DND-41 (cell line): Measurements from ENCODE around the gene MYLK.
"Not testable (repeated sequence)": the region's sequence is repeated elsewhere in the genome, so short reads cannot be mapped to it uniquely, and the experiment has no call there.

Experiments used
- ATAC-seq: fragments of 200-7000 bp; cut with Tn5 transposase; 3 replicates; pipeline ENCODE4 v1.9.1; 2021; ENCODE audit warnings: low read depth; ENCODE audit not compliant: insufficient read depth
- DNase-seq: peaks from one replicate; pipeline ENCODE4 v3.0.0-alpha.2; 2020
- H2AFZ ChIP-seq: 2 replicates; pipeline ENCODE4 v1.6.0; 2012; ENCODE audit warnings: low read depth, low read length
- H3K27ac ChIP-seq: 2 replicates; pipeline ENCODE4 v1.5.1; 2012; ENCODE audit warnings: low read length, inconsistent platforms
- H3K27me3 ChIP-seq: fragments of 200-600 bp; sonication (generic); 2 replicates; pipeline ENCODE4 v1.6.0; 2012; ENCODE audit warnings: low read length, mild to moderate bottlenecking, inconsistent platforms; ENCODE audit not compliant: insufficient read depth, poor library complexity
- H3K36me3 ChIP-seq: 2 replicates; pipeline ENCODE4 v1.5.1; 2012; ENCODE audit warnings: low read length, inconsistent platforms; ENCODE audit not compliant: insufficient read depth
- H3K4me1 ChIP-seq: 2 replicates; pipeline ENCODE4 v1.5.1; 2012; ENCODE audit warnings: mild to moderate bottlenecking, low read length; ENCODE audit not compliant: insufficient read depth
- H3K4me2 ChIP-seq: 2 replicates; pipeline ENCODE4 v1.6.0; 2012; ENCODE audit warnings: mild to moderate bottlenecking, moderate library complexity, low read length, inconsistent platforms; ENCODE audit not compliant: insufficient read depth
- H3K4me3 ChIP-seq, 2 experiments: fragments of 200-600 bp in 1 of 2; shearing (Covaris generic) in 1 of 2; 2 replicates each; pipeline ENCODE4 v1.5.1; 2012 to 2016; ENCODE audit warnings: inconsistent platforms in 2 of 2, low read length in 2 of 2, mild to moderate bottlenecking in 2 of 2, low read depth in 1 of 2, moderate library complexity in 1 of 2
- H3K79me2 ChIP-seq: 2 replicates; pipeline ENCODE4 v1.6.0; 2012; ENCODE audit warnings: low read length, inconsistent platforms; ENCODE audit not compliant: insufficient read depth
- H3K9ac ChIP-seq: 2 replicates; pipeline ENCODE4 v1.6.0; 2012; ENCODE audit warnings: low read depth, mild to moderate bottlenecking, inconsistent platforms, low read length, moderate library complexity
- H3K9me3 ChIP-seq: 2 replicates; pipeline ENCODE4 v1.5.1; 2012; ENCODE audit warnings: low read length, moderate library complexity, mild to moderate bottlenecking, inconsistent platforms; ENCODE audit not compliant: insufficient read depth, severe bottlenecking
- H4K20me1 ChIP-seq: 2 replicates; pipeline ENCODE4 v1.6.0; 2012; ENCODE audit warnings: low read length; ENCODE audit not compliant: insufficient read depth
- EZH2 ChIP-seq: IDR thresholded peaks from 3 replicates; pipeline ENCODE4 v1.6.1; 2012; ENCODE audit warnings: borderline replicate concordance, low read depth, mild to moderate bottlenecking, moderate library complexity, low read length, inconsistent platforms; ENCODE audit not compliant: severe bottlenecking
- TF ChIP-seq, protein P1 (sequence below): IDR thresholded peaks from 2 replicates; pipeline ENCODE4 v1.5.1; 2012; ENCODE audit warnings: borderline replicate concordance, low read length, moderate library complexity, mild to moderate bottlenecking; ENCODE audit not compliant: poor library complexity, severe bottlenecking; ENCODE audit errors: extremely low read depth

The MYLK gene

DNA sequence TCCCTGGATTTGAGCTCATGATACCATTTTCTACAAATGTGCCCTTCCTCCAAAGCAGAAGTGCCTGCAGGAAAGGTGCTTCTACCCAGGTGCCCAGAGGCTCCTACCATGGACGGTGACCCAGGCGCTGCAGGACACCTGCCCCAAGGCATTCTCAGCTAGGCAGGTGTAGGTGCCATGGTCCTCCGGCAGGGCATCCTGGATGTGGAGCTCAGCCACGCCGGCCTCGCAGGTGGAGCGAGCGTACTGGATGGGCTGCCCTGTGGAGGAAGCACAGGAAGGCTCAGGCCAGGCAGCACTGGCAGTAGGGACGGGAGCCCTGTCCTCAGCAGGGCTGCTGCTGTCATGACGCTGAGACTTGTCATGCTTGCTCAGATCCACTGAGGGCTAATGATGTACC lies 162.1 kb downstream of the MYLK start:
- no peak overlapping the region for H3K27ac ChIP-seq
- H4K20me1 ChIP-seq = no peaks in the 10 kb centered on the region
- no peak overlapping the region for H3K9ac ChIP-seq
- DNase-seq = no peak
- no peak overlapping the region for H3K4me2 ChIP-seq
- peaks cover 2% of the 10 kb centered on the region; the same call in 1 of the 2 replicates for H3K4me1 ChIP-seq
- no peak overlapping the region for H3K4me3 ChIP-seq
- no peaks in the 10 kb centered on the region for H3K9me3 ChIP-seq
- H3K79me2 ChIP-seq = no peaks in the 10 kb centered on the region
- no peaks in the 10 kb centered on the region for H3K27me3 ChIP-seq
- no peak for TF ChIP-seq EZH2
- TF ChIP-seq, protein P1, sequence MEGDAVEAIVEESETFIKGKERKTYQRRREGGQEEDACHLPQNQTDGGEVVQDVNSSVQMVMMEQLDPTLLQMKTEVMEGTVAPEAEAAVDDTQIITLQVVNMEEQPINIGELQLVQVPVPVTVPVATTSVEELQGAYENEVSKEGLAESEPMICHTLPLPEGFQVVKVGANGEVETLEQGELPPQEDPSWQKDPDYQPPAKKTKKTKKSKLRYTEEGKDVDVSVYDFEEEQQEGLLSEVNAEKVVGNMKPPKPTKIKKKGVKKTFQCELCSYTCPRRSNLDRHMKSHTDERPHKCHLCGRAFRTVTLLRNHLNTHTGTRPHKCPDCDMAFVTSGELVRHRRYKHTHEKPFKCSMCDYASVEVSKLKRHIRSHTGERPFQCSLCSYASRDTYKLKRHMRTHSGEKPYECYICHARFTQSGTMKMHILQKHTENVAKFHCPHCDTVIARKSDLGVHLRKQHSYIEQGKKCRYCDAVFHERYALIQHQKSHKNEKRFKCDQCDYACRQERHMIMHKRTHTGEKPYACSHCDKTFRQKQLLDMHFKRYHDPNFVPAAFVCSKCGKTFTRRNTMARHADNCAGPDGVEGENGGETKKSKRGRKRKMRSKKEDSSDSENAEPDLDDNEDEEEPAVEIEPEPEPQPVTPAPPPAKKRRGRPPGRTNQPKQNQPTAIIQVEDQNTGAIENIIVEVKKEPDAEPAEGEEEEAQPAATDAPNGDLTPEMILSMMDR = no peak
- H3K36me3 ChIP-seq = no peaks in the 10 kb centered on the region
- no peak for ATAC-seq
- no peak overlapping the region for H2AFZ ChIP-seq

DNA sequence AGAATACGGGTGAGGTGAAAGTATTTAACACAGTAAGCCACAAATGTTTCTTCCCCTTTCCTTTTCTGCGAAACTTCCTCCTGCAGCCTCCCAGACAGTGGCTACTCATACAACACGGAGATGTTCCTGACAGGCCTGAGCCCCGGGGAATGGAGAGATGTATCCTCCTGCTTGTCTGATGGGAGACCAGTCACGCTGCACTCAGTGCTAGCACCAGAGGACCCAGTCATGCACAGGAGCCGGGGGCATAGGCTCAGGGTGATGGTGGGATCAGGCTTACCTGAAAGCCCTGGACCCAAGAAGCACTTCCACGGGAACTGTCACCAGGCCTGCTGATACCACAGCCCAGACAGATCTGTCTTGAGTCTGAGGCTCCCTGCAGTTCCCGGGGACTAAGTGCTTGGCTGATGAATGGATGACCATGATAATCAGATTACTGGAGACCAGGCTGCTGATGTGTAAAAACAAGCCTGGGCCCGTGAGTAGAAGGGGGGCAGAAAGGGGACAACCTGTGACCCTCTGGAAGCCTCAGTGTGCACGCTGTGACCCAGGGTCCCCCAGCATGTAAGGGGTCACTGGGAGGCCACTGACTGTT lies 162.9 kb downstream of the MYLK start:
- not testable (repeated sequence) for H3K79me2 ChIP-seq, H3K9ac ChIP-seq, H3K36me3 ChIP-seq, H4K20me1 ChIP-seq, H2AFZ ChIP-seq, H3K27ac ChIP-seq, H3K27me3 ChIP-seq, H3K4me2 ChIP-seq, H3K9me3 ChIP-seq, DNase-seq, H3K4me1 ChIP-seq, H3K4me3 ChIP-seq, ATAC-seq

DNA sequence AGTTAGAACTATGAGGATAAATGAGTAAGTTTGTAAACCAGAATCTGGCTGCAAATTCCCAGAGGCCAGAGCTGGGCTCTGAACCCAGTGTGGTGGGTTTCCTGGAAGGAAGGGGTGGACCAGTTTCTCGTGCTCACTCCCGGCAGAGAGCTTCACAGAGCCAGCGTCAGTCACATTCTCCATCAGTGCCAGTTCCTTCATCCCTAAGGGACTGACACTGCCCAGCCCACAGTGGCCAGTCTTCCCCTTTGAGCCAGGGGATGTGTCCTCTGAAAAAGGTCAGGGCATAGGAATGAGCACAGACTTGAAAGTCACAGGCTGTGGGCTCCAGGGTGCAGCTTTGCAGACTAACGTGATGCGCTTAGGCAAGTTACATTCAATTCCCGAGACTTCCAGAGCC lies 163.5 kb downstream of the MYLK start:
- no peaks in the 10 kb centered on the region for H3K9me3 ChIP-seq
- H3K27me3 ChIP-seq = peaks cover 8% of the 10 kb centered on the region
- no peak overlapping the region for H2AFZ ChIP-seq
- DNase-seq = no peak
- H3K4me2 ChIP-seq = no peak overlapping the region
- H3K9ac ChIP-seq = no peak overlapping the region
- H3K36me3 ChIP-seq = no peaks in the 10 kb centered on the region
- TF ChIP-seq, protein P1 = no peak
- no peak for TF ChIP-seq EZH2
- no peak overlapping the region for H3K4me3 ChIP-seq
- no peaks in the 10 kb centered on the region for H3K79me2 ChIP-seq
- H4K20me1 ChIP-seq = no peaks in the 10 kb centered on the region
- H3K4me1 ChIP-seq = peaks cover 2% of the 10 kb centered on the region; the same call in 1 of the 2 replicates
- H3K27ac ChIP-seq = no peak overlapping the region
- ATAC-seq = no peak

DNA sequence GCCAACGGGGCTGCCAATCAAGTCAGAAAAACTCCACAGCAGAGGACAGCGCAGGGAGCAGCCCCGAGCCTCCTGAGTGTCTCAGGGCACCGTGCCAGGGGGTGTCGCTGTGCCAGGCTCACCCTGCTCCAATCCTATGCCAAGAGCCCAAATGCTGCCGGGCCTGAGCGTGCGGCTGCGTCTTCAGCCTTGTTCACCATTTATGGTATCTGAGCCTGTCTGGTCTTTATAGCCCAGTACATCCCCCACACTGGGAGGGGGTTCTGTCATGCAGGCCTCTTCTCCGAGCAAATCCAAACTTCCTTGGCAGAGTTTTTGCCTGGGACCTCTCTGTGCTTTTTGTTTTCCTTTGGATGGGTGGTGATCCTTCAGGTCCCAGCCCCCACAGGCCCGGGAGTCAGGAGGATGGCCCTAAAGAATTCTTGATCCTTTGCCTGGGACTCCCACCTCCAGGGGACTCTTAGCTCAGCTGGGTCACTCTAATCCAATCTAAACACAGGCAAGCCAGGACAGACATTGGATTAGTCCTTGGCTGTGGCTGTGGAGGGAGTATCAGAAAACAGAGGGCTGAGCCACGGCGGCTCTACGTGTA lies 164.2 kb downstream of the MYLK start:
- Histone ChIP-seq H4K20me1 (no peaks in the 10 kb centered on the region), H3K36me3 (no peaks in the 10 kb centered on the region), H3K79me2 (no peaks in the 10 kb centered on the region), H2AFZ (no peak overlapping the region), H3K4me1 (peaks cover 2% of the 10 kb centered on the region; the same call in 1 of the 2 replicates), H3K4me3 (no peak overlapping the region), H3K27ac (no peak overlapping the region), H3K9ac (no peak overlapping the region), H3K27me3 (peaks cover 14% of the 10 kb centered on the region), H3K4me2 (no peak overlapping the region), H3K9me3 (no peaks in the 10 kb centered on the region)
- ATAC-seq = no peak
- TF ChIP-seq, protein P1 = no peak
- no peak for DNase-seq
